ENCODE results near the gene ARID5B. TPM values are rescaled to one million over a fixed set of nuclear protein-coding genes. Genes with fewer than 3 reads are reported as not detected.
A peak's percentile ranks its signal among the peaks of the same experiment; 100 is the strongest.
"Not testable (repeated sequence)": the region's sequence is repeated elsewhere in the genome, so short reads cannot be mapped to it uniquely, and the experiment has no call there.

The ARID5B gene
- total RNA-seq, 1 donor, result 94.1 TPM

- Histone ChIP-seq H2AFZ (ENCODE audit: low read length) (no peak overlapping the region), H3K27ac (ENCODE audit: low read depth, low read length) (peak overlapping the region; percentile 79), H3K4me1 (ENCODE audit: insufficient read depth, low read length) (peaks cover 44% of the 10 kb centered on the region), H3K9me3 (ENCODE audit: low read depth, low read length) (no peaks in the 10 kb centered on the region), H3K4me3 (ENCODE audit: insufficient read depth, low read length) (no peak overlapping the region), H4K20me1 (ENCODE audit: insufficient read depth, low read length) (no peaks in the 10 kb centered on the region), H3K4me2 (ENCODE audit: insufficient read depth, low read length) (peak overlapping the region; percentile 6), H3K36me3 (ENCODE audit: insufficient read depth, low read length) (no peaks in the 10 kb centered on the region), H3K27me3 (ENCODE audit: insufficient read depth, low read length) (no peaks in the 10 kb centered on the region), H3K79me2 (ENCODE audit: insufficient read depth, low read length) (peaks cover 13% of the 10 kb centered on the region)
- DNase-seq (ENCODE audit: insufficient read length, low spot score, missing footprints), result no peak
- no peak for TF ChIP-seq CTCF (IDR thresholded peaks at IDR 0.05; ENCODE audit: extremely low read depth, low read depth, low read length)
Observed at GRCh38 chr10:62027841-62028501, 126.5 kb downstream of the ARID5B start.

- H3K4me1 ChIP-seq (ENCODE audit: insufficient read depth, low read length), result peaks cover 44% of the 10 kb centered on the region
- not testable (repeated sequence) for H3K9me3 ChIP-seq (ENCODE audit: low read depth, low read length); H4K20me1 ChIP-seq (ENCODE audit: insufficient read depth, low read length); H3K4me3 ChIP-seq (ENCODE audit: insufficient read depth, low read length); H3K36me3 ChIP-seq (ENCODE audit: insufficient read depth, low read length); DNase-seq (ENCODE audit: insufficient read length, low spot score, missing footprints); H3K27me3 ChIP-seq (ENCODE audit: insufficient read depth, low read length); H2AFZ ChIP-seq (ENCODE audit: low read length)
- peaks cover 17% of the 10 kb centered on the region for H3K79me2 ChIP-seq (ENCODE audit: insufficient read depth, low read length)
- H3K27ac ChIP-seq (ENCODE audit: low read depth, low read length), result peak overlapping the region; percentile 79
- H3K4me2 ChIP-seq (ENCODE audit: insufficient read depth, low read length), result peak overlapping the region; percentile 6
Observed at GRCh38 chr10:62028502-62028842, 127.0 kb downstream of the ARID5B start.

GRCh38 chr10:62029401-62029800 lies 127.9 kb downstream of the ARID5B start:
- H4K20me1 ChIP-seq (ENCODE audit: insufficient read depth, low read length), result no peaks in the 10 kb centered on the region
- H2AFZ ChIP-seq (ENCODE audit: low read length), result no peak overlapping the region
- H3K4me1 ChIP-seq (ENCODE audit: insufficient read depth, low read length), result peaks cover 44% of the 10 kb centered on the region
- H3K27ac ChIP-seq (ENCODE audit: low read depth, low read length), result no peak overlapping the region
- H3K4me2 ChIP-seq (ENCODE audit: insufficient read depth, low read length), result no peak overlapping the region
- H3K27me3 ChIP-seq (ENCODE audit: insufficient read depth, low read length), result no peaks in the 10 kb centered on the region
- no peaks in the 10 kb centered on the region for H3K36me3 ChIP-seq (ENCODE audit: insufficient read depth, low read length)
- no peak for DNase-seq (ENCODE audit: insufficient read length, low spot score, missing footprints)
- no peaks in the 10 kb centered on the region for H3K9me3 ChIP-seq (ENCODE audit: low read depth, low read length)
- H3K4me3 ChIP-seq (ENCODE audit: insufficient read depth, low read length), result no peak overlapping the region
- TF ChIP-seq CTCF (IDR thresholded peaks at IDR 0.05; ENCODE audit: extremely low read depth, low read depth, low read length), result no peak
- peaks cover 17% of the 10 kb centered on the region for H3K79me2 ChIP-seq (ENCODE audit: insufficient read depth, low read length)

- TF ChIP-seq CTCF (IDR thresholded peaks at IDR 0.05; ENCODE audit: extremely low read depth, low read depth, low read length), result no peak
- Histone ChIP-seq H3K36me3 (ENCODE audit: insufficient read depth, low read length) (no peaks in the 10 kb centered on the region), H4K20me1 (ENCODE audit: insufficient read depth, low read length) (no peaks in the 10 kb centered on the region), H3K9me3 (ENCODE audit: low read depth, low read length) (no peaks in the 10 kb centered on the region), H3K4me2 (ENCODE audit: insufficient read depth, low read length) (no peak overlapping the region), H3K79me2 (ENCODE audit: insufficient read depth, low read length) (peaks cover 28% of the 10 kb centered on the region), H3K27ac (ENCODE audit: low read depth, low read length) (no peak overlapping the region), H3K27me3 (ENCODE audit: insufficient read depth, low read length) (no peaks in the 10 kb centered on the region), H3K4me1 (ENCODE audit: insufficient read depth, low read length) (peaks cover 31% of the 10 kb centered on the region), H3K4me3 (ENCODE audit: insufficient read depth, low read length) (no peak overlapping the region), H2AFZ (ENCODE audit: low read length) (no peak overlapping the region)
- no peak for DNase-seq (ENCODE audit: insufficient read length, low spot score, missing footprints)
Observed at GRCh38 chr10:62031507-62031906, 130.0 kb downstream of the ARID5B start.
